Right ventricle myocardium superior (tissue), 1 donor: Measurements from ENCODE around the gene KCNK7. TPM values are rescaled to one million over a fixed set of nuclear protein-coding genes. Genes with fewer than 3 reads are reported as not detected.
A peak's percentile ranks its signal among the peaks of the same experiment; 100 is the strongest.

Experiments
- ATAC-seq: fragments of 200-7000 bp; cut with Tn5 transposase; one replicate; pipeline ENCODE4 v1.9.1; 2020; ENCODE audit warnings: mild to moderate bottlenecking; ENCODE audit not compliant: poor library complexity
- DNase-seq: peaks from one replicate; pipeline ENCODE4 v3.0.0-alpha.2; 2020
- intact Hi-C: fragments of 100-400 bp; cut with DNase I; formaldehyde crosslinking; loops from one replicate; pipeline ENCODE4 v1.11.2; 2022
- total RNA-seq: library from RNA; stranded (reverse); fragmentation: NEBNext Ultra II Directional; extraction: Animal tissue kit (Norgen Biotek cat#: 25700); gene quantifications from one replicate; pipeline ENCODE4 v1.2.1, GENCODE V29; 2021
- donor health status: DM: no; HTN: yes; CAD: no; lungs with severe emphysema.

The KCNK7 gene
- total RNA-seq, 1 donor from 2014 or later: 0.81 TPM

DNA sequence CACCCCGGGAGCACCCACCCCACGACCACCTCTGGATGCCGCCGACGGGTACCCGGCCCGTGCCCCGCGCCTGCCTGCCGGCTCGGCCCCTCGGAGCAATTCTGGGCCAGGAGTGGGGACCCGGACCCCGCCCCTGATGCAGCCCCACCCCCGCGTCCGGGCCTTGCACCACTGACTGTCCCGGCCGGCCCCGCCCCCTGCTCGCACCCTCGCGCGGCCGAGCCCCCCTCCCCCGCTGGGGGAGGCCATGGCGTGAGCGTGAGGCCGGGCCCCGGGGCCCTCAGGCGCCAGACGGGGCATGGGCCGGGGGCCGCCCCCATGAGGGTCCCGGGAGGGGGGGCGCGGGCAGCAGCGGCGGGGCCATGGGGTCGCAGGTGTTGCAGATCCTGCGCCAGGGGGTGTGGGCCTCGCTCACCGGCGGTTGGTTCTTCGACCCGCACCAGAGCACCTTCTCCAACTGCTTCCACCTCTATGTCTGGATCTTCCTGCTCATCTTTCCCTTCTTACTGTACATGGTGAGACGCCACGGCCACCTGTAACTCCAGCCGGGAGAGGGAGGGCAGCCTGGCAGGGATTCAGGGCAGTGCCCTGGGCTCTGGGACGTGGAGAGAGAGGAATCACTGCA is 20.5 kb upstream of the KCNK7 start:
- peak; percentile 78 for DNase-seq
- intact Hi-C loops: no loop called here
- ATAC-seq: peak; percentile 0

- intact Hi-C loops: no loop called here
- ATAC-seq: peak; percentile 90
- DNase-seq: peak; percentile 100
Measured at GRCh38 chr11:65615229-65615949, 19.8 kb upstream of the KCNK7 start, which contains the start of gene PCNX3. Gene PCNX3 (plus strand): TSS chr11:65615776. CDS start chr11:65616312, 536 bp downstream.

- ATAC-seq (no peak), DNase-seq (no peak)
- intact Hi-C loops: no loop called here
Measured at GRCh38 chr11:65613091-65613928, 17.7 kb upstream of the KCNK7 start.

DNA sequence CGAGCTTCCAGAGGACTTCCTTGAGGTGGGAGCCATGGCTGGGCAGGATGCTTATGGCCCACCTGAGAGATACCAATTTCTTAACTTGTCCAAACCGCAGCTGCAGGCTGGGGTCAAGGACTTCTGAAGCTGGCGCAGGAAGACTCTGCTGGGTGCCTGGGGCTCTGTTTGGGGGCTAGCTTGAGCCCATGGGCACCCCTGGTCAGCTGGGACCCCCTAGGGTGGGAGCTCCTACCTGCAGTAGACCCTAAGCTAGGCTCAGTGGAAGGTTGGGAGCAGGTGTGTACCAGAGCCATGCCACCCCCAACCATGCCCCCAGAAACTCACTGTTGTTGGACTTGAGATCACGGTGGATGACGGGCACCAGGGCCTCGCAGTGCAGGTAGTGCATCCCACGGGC is 17.1 kb upstream of the KCNK7 start:
- ATAC-seq (no peak), DNase-seq (no peak)
- intact Hi-C loops: no loop called here

- intact Hi-C loops: no loop called here
- ATAC-seq (no peak), DNase-seq (no peak)
Measured at GRCh38 chr11:65611758-65612603, 16.4 kb upstream of the KCNK7 start.

DNA sequence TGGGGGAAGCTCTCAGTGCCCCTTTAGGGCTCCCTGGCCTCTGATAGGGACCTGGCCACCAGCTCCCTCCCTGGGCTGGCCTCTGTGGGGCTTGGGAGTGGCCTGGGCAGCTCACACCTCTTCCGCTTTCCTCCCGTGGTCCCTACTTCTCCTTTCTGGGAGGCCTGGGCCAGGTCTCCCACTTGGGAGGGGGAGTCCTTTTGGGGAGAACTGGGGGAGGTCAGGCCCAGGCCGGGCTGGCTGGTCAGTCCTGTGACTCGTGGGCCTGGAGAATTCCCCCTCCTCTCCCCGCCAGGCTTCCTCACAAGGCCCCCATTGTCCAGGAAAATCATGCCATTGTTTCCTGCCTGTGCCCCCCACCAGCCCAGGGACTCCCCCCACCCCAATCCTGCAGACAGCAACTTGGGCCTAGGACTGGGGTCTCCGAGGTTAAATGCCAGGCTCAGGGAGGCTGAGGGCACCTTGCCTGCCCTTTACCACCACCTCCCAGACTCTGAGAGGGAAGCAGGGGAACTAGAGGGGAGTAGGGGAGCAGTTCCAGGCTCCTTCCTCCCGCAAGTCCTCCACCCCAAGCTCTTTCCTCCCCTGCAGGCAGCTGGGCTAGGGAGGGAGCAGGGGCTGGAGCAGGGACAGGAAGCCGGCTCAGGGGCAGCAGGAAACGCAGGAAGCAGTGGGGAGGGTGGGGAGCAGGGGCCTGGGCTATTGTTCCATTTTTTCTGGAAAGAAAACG is 15.6 kb upstream of the KCNK7 start:
- no peak for ATAC-seq
- intact Hi-C loops: no loop called here
- DNase-seq: peak; percentile 78

DNA sequence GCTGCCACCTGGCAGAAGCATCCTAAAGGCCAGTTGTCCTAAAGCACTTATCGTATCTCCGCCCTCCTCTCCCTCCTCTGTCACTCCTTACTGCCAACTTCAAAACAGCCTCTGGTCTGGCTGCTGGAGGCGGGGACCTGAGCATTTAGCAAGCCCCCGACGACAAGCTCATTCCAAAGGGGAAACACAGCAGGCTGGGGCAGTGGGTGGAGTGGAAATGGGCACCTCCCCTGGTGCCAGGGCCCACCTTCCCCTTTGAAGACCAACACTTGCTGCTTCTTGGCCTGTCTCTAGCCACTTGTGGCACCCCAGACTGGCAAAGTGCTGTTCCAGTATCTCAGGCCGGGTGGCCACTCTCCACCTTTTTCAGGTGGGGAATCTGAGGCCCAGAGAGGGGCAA is 14.8 kb upstream of the KCNK7 start:
- intact Hi-C loops: no loop called here
- DNase-seq (no peak), ATAC-seq (no peak)

GRCh38 chr11:65609665-65610064 is 14.1 kb upstream of the KCNK7 start:
- intact Hi-C loops: loop anchor here (5.0 kb wide), 1 partner anchor 37 kb away; the partner anchor contains the start of genes FAM89B and ZNRD2
- no peak for ATAC-seq

GRCh38 chr11:65609229-65609628 is 13.6 kb upstream of the KCNK7 start:
- ATAC-seq (no peak), DNase-seq (no peak)
- intact Hi-C loops: loop anchor here (5.0 kb wide), 1 partner anchor 37 kb away; the partner anchor contains the start of genes FAM89B and ZNRD2

More at GRCh38 chr11:65609665-65610064, 14.1 kb upstream of the KCNK7 start:
- DNase-seq: no peak

GRCh38 chr11:65607614-65608426 is 12.2 kb upstream of the KCNK7 start:
- intact Hi-C loops: loop anchor here (5.0 kb wide), 1 partner anchor 36 kb away; the partner anchor contains the start of genes FAM89B and ZNRD2
- ATAC-seq (no peak), DNase-seq (no peak)

GRCh38 chr11:65606876-65607613 is 11.4 kb upstream of the KCNK7 start:
- peak; percentile 95 for DNase-seq
- intact Hi-C loops: loop anchor here (5.0 kb wide), 1 partner anchor 35 kb away; the partner anchor contains the start of genes FAM89B and ZNRD2
- peak; percentile 97 for ATAC-seq

GRCh38 chr11:65604258-65604657 is 8.7 kb upstream of the KCNK7 start:
- no peak for DNase-seq
- intact Hi-C loops: no loop called here

DNA sequence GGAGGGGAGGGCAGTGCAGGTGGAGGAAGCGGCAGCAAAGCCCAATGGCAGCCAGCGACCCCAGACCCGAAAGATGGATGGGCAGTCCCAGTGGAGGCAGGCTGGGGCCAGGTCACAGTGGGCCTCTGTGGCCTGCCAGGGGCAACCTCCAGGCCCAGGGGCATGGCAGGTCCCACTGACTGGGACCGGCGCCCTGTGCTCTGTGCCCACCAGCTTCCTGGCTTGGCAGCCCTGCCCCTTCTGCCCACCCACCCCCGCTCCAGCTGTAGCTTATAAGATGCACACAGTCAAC is 4.3 kb upstream of the KCNK7 start:
- DNase-seq (no peak), ATAC-seq (no peak)
- intact Hi-C loops: no loop called here

More at GRCh38 chr11:65604258-65604657, 8.7 kb upstream of the KCNK7 start:
- ATAC-seq: no peak

DNA sequence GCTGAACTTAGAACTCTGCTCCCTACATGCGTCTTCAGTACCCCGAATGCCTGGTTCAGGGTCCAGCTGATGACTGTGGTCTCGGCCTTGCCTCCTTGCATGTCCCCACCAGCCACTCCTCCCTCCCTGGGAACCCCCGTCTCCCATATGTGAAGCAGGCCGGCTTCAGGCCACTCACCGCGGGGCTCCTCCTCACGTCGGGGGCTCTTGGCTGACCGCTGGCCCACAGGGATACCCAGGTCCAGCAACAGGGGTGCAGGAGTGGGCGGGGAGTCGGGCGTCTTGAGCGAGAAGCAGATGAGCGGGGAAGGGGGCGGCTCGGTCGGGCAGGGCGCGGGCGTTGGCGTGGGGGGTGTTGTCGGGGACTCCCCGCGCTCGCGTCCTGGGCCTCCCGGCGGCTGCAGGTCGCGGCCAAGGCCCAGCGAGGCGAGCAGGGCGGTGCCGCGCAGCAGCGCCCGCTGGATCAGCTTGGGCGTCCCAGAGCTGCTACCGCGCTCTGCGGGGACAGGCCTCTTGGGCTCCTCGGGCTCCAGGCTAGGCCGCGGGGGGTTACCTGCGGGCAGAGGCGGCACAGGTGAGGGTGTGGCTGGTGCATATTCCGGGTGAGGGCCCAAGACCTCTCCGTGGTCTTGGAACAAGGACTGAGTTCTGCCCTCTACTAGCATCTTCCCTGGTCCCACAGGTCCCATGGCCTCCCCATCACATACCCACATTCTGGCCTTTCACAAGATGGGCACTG is 3.8 kb upstream of the KCNK7 start:
- intact Hi-C loops: no loop called here
- DNase-seq (no peak), ATAC-seq (no peak)

DNA sequence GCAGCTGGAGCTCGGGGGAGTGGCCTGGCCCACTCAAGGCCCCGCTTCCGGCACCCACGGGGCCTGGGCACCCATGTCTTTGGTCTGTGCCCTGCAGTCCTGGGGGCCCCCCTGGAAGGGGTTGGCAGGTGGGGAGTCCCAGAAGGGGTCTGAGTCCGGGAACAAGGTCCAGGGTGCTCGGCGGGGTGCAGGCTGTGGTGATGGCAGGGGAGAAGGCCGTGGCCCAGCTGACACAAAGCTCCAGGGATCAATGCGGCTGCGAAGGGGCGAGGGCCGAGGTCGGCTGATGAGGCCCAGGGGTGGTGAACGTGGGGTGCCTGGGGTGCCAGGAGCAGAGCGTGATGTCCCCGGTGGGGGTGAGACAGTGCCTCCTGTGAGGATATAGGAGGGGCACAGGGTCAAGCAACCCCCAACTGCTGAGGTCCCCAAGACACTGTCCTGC is 2.7 kb upstream of the KCNK7 start:
- ATAC-seq (no peak), DNase-seq (no peak)
- intact Hi-C loops: no loop called here

GRCh38 chr11:65596520-65596919 is 920 bp upstream of the KCNK7 start:
- ATAC-seq (no peak), DNase-seq (no peak)
- intact Hi-C loops: no loop called here
